Central memory CD8-positive, alpha-beta T cell (primary cell): ENCODE data around the gene PLEKHJ1.

ENCODE experiments used
- ATAC-seq: fragments of 150-1000 bp; cut with Tn5 transposase; replicated peaks from 2 replicates; pipeline ENCODE4 v1.10.0; 2022; ENCODE audit warnings: mild to moderate bottlenecking, moderate FRiP score, moderate number of reproducible peaks; ENCODE audit not compliant: poor library complexity, severe bottlenecking; ENCODE audit errors: extremely low read depth
- DNase-seq, 2 donors: peaks; one replicate each; pipeline ENCODE4 v3.0.0; 2021; ENCODE audit warnings: low spot score in 2 of 2
- H3K27ac Mint-ChIP-seq: one replicate; pipeline ENCODE4 v1.8.0; 2022; ENCODE audit warnings: low read depth, mild to moderate bottlenecking, moderate library complexity, mixed read lengths
- H3K27me3 Mint-ChIP-seq: one replicate; pipeline ENCODE4 v1.8.0; 2022; ENCODE audit warnings: mixed read lengths
- H3K36me3 Mint-ChIP-seq: one replicate; pipeline ENCODE4 v1.8.0; 2022; ENCODE audit warnings: mild to moderate bottlenecking, moderate library complexity, mixed read lengths; ENCODE audit not compliant: insufficient read depth
- H3K4me1 Mint-ChIP-seq: one replicate; pipeline ENCODE4 v1.8.0; 2022; ENCODE audit warnings: mixed read lengths
- H3K4me3 Mint-ChIP-seq: one replicate; pipeline ENCODE4 v1.8.0; 2022; ENCODE audit warnings: mild to moderate bottlenecking, moderate library complexity, mixed read lengths
- H3K9me3 Mint-ChIP-seq: one replicate; pipeline ENCODE4 v1.8.0; 2022; ENCODE audit warnings: mixed read lengths

The PLEKHJ1 gene

DNA sequence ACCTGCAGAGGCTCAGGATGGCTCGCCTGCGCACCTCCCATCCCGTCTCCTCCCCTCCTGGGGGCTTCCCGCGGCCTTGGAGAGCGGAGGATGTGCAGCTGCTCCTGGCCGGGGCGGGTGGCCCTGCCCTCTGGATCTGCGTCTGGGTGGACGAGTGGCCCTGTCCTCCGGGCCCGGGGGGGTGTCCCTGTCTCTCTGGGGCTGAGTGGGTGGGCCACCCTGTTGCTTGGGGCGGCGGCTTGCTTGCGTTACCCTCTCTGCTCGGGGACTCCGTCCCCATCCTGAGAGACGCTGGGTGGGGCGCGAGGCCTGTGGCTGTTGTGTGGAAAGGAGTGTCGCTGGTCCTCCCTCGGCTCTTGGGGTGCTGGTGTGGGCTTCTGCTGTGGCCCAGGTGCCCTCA lies 37.8 kb downstream of the PLEKHJ1 start:
- Mint-ChIP-seq H3K9me3 (no peaks in the 10 kb centered on the region), H3K4me1 (peaks cover 18% of the 10 kb centered on the region), H3K27me3 (no peaks in the 10 kb centered on the region), H3K27ac (peak overlapping the region; percentile 49), H3K4me3 (no peak overlapping the region), H3K36me3 (peaks cover 7% of the 10 kb centered on the region)
- DNase-seq (no peak), ATAC-seq (no peak)

DNA sequence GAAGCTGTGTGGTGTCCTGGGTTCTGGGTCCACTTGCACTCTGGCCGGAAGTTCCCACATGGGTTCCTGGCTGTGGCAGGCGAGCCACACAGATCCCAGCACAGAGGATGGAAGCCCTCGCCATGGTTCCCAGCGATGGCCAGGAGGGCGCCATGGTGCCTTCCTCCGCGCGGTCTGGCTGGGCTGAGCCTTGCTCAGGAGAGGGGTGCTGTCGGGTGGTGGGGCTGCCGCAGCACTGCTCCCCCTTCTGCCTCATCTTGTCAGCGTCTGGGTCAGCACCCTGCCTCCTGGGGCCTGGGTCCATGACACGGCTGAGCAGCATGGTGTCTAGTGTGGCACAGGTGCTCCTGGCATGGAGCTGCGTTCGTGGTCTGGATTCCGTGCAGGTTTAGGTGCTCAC lies 38.9 kb downstream of the PLEKHJ1 start:
- no peak for ATAC-seq
- no peak for DNase-seq
- Mint-ChIP-seq H3K9me3 (no peaks in the 10 kb centered on the region), H3K27me3 (no peaks in the 10 kb centered on the region), H3K4me1 (peaks cover 18% of the 10 kb centered on the region), H3K4me3 (no peak overlapping the region), H3K36me3 (peaks cover 9% of the 10 kb centered on the region), H3K27ac (no peak overlapping the region)

DNA sequence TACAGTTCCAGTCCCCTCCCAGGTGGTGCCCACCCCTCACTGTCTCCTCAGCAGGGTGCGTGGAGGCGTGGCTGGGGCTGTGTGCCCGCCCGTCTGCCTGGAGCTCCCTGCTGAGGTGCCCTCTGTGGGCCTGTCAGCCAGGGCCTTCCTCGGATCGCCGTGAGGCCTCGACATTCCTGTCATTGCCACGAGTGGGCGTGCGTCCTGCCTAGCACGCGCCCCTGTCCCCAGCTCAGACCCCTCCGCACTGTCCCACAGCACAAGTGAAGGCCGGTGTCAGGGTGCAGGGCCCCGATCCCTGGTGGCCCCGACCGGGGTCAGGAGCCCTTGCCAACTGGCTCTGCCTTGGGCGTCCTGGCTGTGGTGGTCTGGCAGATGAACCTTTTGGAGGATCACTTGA lies 40.2 kb downstream of the PLEKHJ1 start:
- Mint-ChIP-seq H3K27ac (no peak overlapping the region), H3K27me3 (no peaks in the 10 kb centered on the region), H3K36me3 (peaks cover 10% of the 10 kb centered on the region), H3K9me3 (no peaks in the 10 kb centered on the region), H3K4me1 (peaks cover 13% of the 10 kb centered on the region), H3K4me3 (no peak overlapping the region)
- ATAC-seq (no peak), DNase-seq (no peak)

DNA sequence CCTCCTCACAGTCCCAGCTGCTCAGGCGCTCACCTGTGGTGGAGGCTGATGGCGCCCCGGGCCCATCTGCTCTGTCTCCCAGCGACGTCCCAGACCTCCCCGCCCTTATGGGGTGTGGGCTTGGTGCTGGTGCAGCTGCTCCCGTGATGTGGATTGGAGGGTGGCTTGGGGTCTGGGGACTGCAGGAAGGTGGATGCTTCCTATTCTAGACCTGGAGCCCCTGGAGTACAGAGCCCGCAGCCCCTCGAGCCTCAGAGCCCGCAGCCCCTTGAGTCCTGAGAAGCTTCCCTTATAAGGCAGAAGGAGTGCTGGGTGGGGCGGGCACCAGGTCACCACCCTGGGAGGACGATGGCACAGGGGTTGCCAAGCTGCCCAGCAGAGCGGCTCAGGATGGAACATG lies 40.8 kb downstream of the PLEKHJ1 start:
- DNase-seq, result no peak
- Mint-ChIP-seq H3K27ac (no peak overlapping the region), H3K36me3 (peaks cover 10% of the 10 kb centered on the region)

DNA sequence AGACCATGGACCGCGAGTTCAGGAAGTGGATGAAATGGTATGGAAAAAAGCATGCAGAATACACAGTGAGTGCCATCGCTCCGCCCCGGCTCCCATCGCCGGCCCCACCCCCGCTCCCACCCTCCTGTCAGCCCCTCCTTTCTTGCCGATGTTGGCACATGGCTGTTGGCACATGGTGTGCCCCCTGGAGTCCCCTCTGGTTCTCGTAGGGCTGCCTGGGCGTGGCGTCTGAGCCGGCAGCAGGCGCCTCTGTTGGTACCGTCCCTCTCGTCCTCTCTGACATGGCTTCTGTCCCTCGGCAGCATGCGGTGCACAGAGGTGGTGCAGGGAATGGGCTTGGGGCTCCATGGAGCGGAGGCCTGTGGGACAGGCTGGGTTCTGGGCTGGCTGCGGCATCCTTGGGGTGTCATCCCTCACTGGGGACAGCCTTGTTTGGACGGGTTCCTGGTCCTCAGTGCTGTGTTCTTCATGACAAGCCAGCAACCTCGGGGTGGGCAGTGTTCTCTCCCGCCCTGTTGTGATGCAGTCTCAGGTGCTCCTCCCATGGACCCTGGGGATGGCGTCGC lies 41.5 kb downstream of the PLEKHJ1 start:
- no peaks in the 10 kb centered on the region for H3K9me3 Mint-ChIP-seq
- H3K4me3 Mint-ChIP-seq, result no peak overlapping the region
- H3K36me3 Mint-ChIP-seq, result peaks cover 8% of the 10 kb centered on the region
- DNase-seq, result no peak
- H3K27me3 Mint-ChIP-seq, result no peaks in the 10 kb centered on the region
- no peak overlapping the region for H3K27ac Mint-ChIP-seq
- ATAC-seq, result no peak
- H3K4me1 Mint-ChIP-seq, result peaks cover 13% of the 10 kb centered on the region

More for the DNA sequence above, 40.8 kb downstream of the PLEKHJ1 start:
- no peak overlapping the region for H3K4me3 Mint-ChIP-seq
- no peak for ATAC-seq
- H3K27me3 Mint-ChIP-seq, result no peaks in the 10 kb centered on the region
- no peaks in the 10 kb centered on the region for H3K9me3 Mint-ChIP-seq
- peaks cover 13% of the 10 kb centered on the region for H3K4me1 Mint-ChIP-seq

DNA sequence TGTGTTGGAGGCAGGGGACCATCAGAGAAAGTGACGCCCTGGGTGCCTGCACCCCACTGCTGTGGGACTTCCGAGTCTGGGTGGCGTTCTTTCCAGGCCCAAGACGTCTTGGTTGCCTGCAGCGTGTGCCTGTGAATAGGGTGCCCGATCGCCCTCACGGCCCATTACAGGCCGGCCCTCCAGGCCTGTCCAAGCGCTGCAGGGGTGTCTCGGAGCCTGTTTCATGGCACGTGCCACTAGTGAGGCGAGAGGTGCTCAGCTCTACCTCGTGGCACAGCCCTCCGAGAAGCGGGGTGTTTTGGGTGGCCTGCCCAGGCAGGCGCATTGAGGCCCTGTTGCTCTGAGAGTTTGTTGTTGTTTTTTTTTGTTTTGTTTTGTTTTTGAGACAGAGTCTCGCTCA lies 42.3 kb downstream of the PLEKHJ1 start:
- Mint-ChIP-seq H3K9me3 (no peaks in the 10 kb centered on the region), H3K36me3 (peaks cover 8% of the 10 kb centered on the region), H3K4me1 (peaks cover 10% of the 10 kb centered on the region), H3K27me3 (no peaks in the 10 kb centered on the region), H3K4me3 (no peak overlapping the region), H3K27ac (no peak overlapping the region)
- ATAC-seq, result no peak
- no peak for DNase-seq

DNA sequence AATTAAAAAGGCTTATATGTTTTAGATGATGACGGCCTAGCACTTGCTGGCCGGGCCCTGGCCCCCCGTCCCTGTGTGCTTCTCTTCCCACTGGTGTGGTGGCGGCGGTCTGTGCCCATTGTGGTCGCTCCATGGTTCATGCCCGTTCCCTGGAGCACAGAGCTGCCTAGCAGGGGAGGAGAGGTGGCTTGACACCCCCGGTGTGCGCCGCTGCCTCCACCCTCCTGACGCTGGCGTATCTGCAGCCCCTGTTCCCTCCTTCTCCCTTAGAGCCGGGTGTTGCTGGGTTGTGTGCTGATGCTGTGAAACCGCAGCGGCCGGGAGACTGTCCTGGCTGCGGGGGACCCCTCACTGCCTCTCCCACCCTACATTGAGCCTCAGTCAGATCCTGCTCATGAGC lies 43.3 kb downstream of the PLEKHJ1 start:
- peaks cover 7% of the 10 kb centered on the region for H3K4me1 Mint-ChIP-seq
- DNase-seq, result no peak
- H3K4me3 Mint-ChIP-seq, result no peak overlapping the region
- peaks cover 9% of the 10 kb centered on the region for H3K36me3 Mint-ChIP-seq
- no peak overlapping the region for H3K27ac Mint-ChIP-seq
- no peaks in the 10 kb centered on the region for H3K9me3 Mint-ChIP-seq
- no peaks in the 10 kb centered on the region for H3K27me3 Mint-ChIP-seq
- no peak for ATAC-seq

DNA sequence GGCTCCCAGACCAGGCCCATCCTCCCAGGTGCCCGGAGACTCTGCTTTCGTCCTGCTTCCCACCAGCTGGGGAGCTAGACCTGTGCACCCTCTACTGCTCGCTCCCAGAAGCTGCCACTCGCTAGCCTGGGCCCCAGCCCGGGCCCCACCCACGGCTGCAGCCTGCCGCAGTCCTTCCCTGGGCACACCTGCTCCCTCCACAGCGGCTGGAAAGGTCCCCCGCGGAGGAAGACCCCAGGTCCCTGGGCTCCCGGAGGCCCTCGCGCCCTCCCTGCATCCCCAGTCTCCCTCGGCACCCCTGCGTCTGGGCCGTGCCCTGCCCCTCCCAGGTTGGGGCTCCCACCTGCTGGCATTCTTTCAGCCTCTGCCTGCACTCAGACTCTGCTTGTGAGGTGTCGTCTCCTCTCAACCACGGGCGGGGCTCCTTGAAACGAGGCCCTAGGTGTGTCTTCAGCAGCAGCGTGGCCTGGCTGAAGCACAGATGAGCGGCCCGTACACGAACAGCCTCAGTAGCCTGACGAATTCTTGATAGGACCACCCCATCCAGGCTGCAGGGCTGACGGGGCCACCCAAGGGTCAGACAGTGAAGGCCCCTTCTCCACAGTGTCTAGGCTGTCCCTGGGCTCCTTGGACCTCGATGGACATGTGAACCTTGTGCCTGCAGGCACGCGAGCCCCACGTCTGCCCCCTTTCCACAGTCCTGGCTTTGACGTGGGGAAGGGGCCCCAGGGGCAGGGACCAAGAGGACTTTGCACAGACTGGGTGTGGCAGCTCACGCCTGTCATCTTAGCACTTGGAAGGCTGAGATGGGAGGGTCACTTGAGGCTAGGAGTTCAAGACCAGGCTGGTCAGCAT lies 44.4 kb downstream of the PLEKHJ1 start:
- DNase-seq, result no peak
- H3K4me1 Mint-ChIP-seq, result no peaks in the 10 kb centered on the region
- no peak for ATAC-seq
- no peak overlapping the region for H3K4me3 Mint-ChIP-seq
- no peaks in the 10 kb centered on the region for H3K9me3 Mint-ChIP-seq
- peaks cover 13% of the 10 kb centered on the region for H3K36me3 Mint-ChIP-seq
- no peak overlapping the region for H3K27ac Mint-ChIP-seq
- H3K27me3 Mint-ChIP-seq, result no peaks in the 10 kb centered on the region

DNA sequence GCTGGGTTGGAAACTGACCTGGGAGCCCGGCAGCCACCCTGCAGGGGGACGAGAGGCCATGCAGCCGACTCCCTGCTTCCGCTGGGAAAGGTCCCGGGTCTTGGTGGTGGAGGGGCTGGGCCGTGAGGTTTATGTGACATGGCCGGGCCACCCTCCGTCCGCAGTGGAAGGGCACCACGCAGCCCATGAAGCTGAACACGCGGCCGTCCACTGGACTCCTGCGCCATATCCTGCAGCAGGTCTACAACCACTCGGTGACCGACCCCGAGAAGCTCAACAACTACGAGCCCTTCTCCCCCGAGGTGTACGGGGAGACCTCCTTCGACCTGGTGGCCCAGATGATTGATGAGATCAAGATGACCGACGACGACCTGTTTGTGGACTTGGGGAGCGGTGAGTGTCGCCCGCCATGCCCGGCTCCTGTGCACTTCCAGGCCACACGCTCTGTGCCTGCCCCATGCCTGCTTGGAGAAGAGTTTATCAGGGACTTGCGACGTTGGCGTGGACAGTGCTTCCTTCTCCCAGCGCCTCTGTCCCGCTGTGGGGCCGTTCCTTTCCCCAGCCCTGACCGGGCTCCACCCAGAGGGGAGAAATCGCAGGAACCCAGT lies 45.2 kb downstream of the PLEKHJ1 start:
- Mint-ChIP-seq H3K4me1 (no peaks in the 10 kb centered on the region), H3K4me3 (no peak overlapping the region), H3K27me3 (no peaks in the 10 kb centered on the region), H3K9me3 (no peaks in the 10 kb centered on the region), H3K36me3 (peaks cover 13% of the 10 kb centered on the region), H3K27ac (no peak overlapping the region)
- no peak for DNase-seq
- ATAC-seq, result no peak

DNA sequence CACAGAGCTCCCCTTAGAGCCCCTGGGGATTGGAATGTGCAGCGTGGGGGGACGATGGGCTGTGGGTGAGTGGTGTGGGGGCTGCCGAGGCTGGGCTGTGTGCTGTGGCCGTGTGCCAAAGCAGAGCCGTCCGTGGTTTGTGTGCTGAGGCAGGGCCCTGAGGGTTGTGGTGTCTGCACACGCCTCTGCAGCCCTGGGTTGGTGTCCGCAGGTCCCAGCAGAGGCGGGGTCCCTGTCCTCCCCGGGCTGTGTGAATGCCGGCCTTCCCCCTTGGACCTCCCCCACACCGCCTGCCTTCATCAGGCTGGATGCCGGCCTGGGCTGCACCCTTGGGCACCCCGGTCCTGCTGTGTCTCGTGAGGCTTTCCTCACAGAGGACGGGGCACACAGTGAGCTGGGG lies 46.2 kb downstream of the PLEKHJ1 start:
- Mint-ChIP-seq H3K36me3 (peaks cover 16% of the 10 kb centered on the region), H3K27ac (no peak overlapping the region)

DNA sequence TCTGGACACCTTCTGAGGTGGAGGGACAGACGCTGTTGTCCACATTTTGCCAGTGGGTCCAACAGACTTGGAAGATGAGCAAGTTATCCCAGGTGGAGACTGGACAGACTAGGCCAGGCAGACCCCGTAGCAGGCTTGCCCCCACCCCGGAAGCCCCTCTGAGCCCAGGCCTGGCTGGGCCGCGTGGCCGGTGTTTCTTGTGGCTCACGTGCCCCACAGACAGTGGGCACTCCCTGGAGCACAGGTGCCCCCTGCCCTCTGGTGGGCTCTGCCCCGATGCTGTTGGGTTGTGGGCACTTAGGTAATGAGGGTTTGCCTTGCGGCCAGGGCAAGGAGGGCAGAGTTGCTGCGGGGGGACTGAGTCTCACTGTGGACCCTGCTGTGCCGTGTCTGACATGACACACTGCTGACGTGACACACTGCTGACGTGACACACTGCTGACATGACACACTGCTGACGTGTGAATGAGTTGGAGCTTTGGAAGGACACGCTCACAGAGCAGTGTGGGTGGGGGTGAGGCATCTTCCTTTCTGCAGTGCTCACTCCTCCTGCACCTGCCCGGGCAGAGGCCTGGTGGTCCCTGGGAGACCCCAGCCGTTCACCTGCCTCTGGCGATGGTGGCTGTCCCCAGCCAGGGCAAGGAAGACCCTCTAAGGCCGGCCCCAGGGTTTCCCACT lies 47.3 kb downstream of the PLEKHJ1 start:
- Mint-ChIP-seq H3K4me1 (no peaks in the 10 kb centered on the region), H3K4me3 (no peak overlapping the region), H3K36me3 (peaks cover 15% of the 10 kb centered on the region), H3K27ac (no peak overlapping the region), H3K9me3 (no peaks in the 10 kb centered on the region), H3K27me3 (no peaks in the 10 kb centered on the region)
- no peak for ATAC-seq
- no peak for DNase-seq

More for the DNA sequence above, 46.2 kb downstream of the PLEKHJ1 start:
- Mint-ChIP-seq H3K9me3 (no peaks in the 10 kb centered on the region), H3K4me3 (no peak overlapping the region), H3K27me3 (no peaks in the 10 kb centered on the region), H3K4me1 (no peaks in the 10 kb centered on the region)
- ATAC-seq (no peak), DNase-seq (no peak)

DNA sequence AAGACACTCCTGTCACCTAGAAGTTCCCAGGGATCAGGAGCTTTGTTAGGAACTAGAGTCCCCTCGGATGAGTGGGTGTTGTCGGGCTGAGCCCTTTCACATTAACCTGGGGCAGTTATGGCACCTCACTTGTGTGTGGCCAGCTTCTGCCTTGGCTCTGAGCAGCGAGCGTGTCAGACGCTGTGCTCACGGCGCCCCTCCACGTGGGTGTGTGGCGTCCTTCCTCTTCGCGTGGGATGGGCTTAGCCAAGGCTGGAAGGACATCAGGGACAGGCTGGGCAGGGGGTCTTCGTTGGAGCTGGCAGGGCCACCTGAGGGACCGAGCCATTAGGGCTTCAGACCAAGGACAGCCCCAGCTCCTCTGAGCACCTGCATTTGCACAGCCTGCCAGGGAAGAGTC lies 49.0 kb downstream of the PLEKHJ1 start:
- ATAC-seq, result no peak
- Mint-ChIP-seq H3K9me3 (no peaks in the 10 kb centered on the region), H3K4me1 (no peaks in the 10 kb centered on the region), H3K4me3 (peak overlapping the region; percentile 40), H3K36me3 (peaks cover 17% of the 10 kb centered on the region), H3K27ac (no peak overlapping the region), H3K27me3 (no peaks in the 10 kb centered on the region)
- DNase-seq, result no peak
